ENCODE measurements around the gene TMEM47. TPM values are rescaled to one million over a fixed set of nuclear protein-coding genes. Genes with fewer than 3 reads are reported as not detected.

The TMEM47 gene
- polyA plus RNA-seq, 2 of the 4 experiments (the other 2 are of a cell fraction): 0.56 to 1.4 TPM

GRCh38 chrX:34584781-34585180 lies 72.3 kb downstream of the TMEM47 start:
- H3K9me3 ChIP-seq: no peaks in the 10 kb centered on the region
- H3K27ac ChIP-seq: no peak overlapping the region
- POLR2A ChIA-PET: no interaction called here
- H3K4me2 ChIP-seq: no peak overlapping the region
- no peak for ATAC-seq
- 73% methylated on average over 1 of the region's 1 CpG for WGBS (ENCODE audit: missing lambda C conversion rate)
- no peaks in the 10 kb centered on the region for H3K4me1 ChIP-seq
- CTCF ChIA-PET: no interaction called here
- no peak overlapping the region for H3K4me3 ChIP-seq
- DNase-seq (ENCODE audit: low read depth in 1 of 2, low spot score in 1 of 2): no peak
- no peak for FAIRE-seq
- no peak for TF ChIP-seq CHD2 (IDR thresholded peaks at IDR 0.05; ENCODE audit: low read length, partially characterized antibody)

GRCh38 chrX:34580069-34580468 lies 77.0 kb downstream of the TMEM47 start:
- FAIRE-seq (no peak), ATAC-seq (no peak), DNase-seq (ENCODE audit: low read depth in 1 of 2, low spot score in 1 of 2) (no peak)
- whole genome bisulfite sequencing (ENCODE audit: missing lambda C conversion rate): 0% methylated on average over 2 of the region's 2 CpGs
- no peaks in the 10 kb centered on the region for H3K4me1 ChIP-seq
- ChIA-PET CTCF (no interaction called here), POLR2A (no interaction called here)
- TF ChIP-seq MAZ (IDR thresholded peaks at IDR 0.05; ENCODE audit: borderline replicate concordance, low read depth, low read length) (no peak), TP53 (CRISPR knock-in tag; IDR thresholded peaks at IDR 0.05) (no peak), RAD21 (conservative IDR thresholded peaks at IDR 0.05 in 1 of 2, IDR thresholded peaks at IDR 0.05 in 1 of 2) (no peak), FOSB (CRISPR knock-in tag; IDR thresholded peaks at IDR 0.05) (no peak), HOXB5 (CRISPR knock-in tag; IDR thresholded peaks at IDR 0.05) (no peak), JUN (IDR thresholded peaks at IDR 0.05) (no peak), CEBPB (IDR thresholded peaks at IDR 0.05) (no peak), SREBF2 (IDR thresholded peaks at IDR 0.05) (no peak), REST (IDR thresholded peaks at IDR 0.05) (no peak)
- H3K4me2 ChIP-seq: no peak overlapping the region
- H3K27ac ChIP-seq: no peak overlapping the region
- no peaks in the 10 kb centered on the region for H3K9me3 ChIP-seq
- no peak overlapping the region for H3K4me3 ChIP-seq

- CTCF ChIA-PET: no interaction called here
- TF ChIP-seq EP300 (IDR thresholded peaks at IDR 0.05) (no peak), ZSCAN20 (CRISPR knock-in tag; IDR thresholded peaks at IDR 0.05) (no peak), SMC3 (IDR thresholded peaks at IDR 0.05) (0 out of 3 replicates have a peak, but pooled peaks have one; percentile 17), CTCF (IDR thresholded peaks at IDR 0.05) (peak; percentile 49), RAD21 (conservative IDR thresholded peaks at IDR 0.05 in 1 of 2, IDR thresholded peaks at IDR 0.05 in 1 of 2) (peak; percentile 42 to 44; a peak in 3 of 5 replicates), ZC3H11A (IDR thresholded peaks at IDR 0.05) (0 out of 2 replicates have a peak, but pooled peaks have one; percentile 1), TP53 (CRISPR knock-in tag; IDR thresholded peaks at IDR 0.05) (no peak)
- POLR2A ChIA-PET: no interaction called here
- ATAC-seq: no peak
- H3K4me3 ChIP-seq: no peak overlapping the region
- peak; percentile 0 to 13 for DNase-seq (ENCODE audit: low read depth in 1 of 2, low spot score in 1 of 2)
- peak; percentile 79 for FAIRE-seq
- H3K4me2 ChIP-seq: no peak overlapping the region
- no peak overlapping the region for H3K27ac ChIP-seq
- H3K4me1 ChIP-seq: no peaks in the 10 kb centered on the region
- 0% methylated on average over 2 of the region's 2 CpGs for WGBS (ENCODE audit: missing lambda C conversion rate)
- no peaks in the 10 kb centered on the region for H3K9me3 ChIP-seq
Measured at GRCh38 chrX:34578237-34578636, 78.8 kb downstream of the TMEM47 start.

Measured in A549 (cell line).